ENCODE measurements around the gene NME7.
"Not testable (repeated sequence)": the region's sequence is repeated elsewhere in the genome, so short reads cannot be mapped to it uniquely, and the experiment has no call there.

The NME7 gene

GRCh38 chr1:169149555-169150286 lies 217.9 kb downstream of the NME7 start:
- DNase-seq, result no peak

GRCh38 chr1:169148472-169149252 lies 218.9 kb downstream of the NME7 start:
- DNase-seq, result no peak

- no peak for DNase-seq
These were observed 220.9 kb downstream of the NME7 start for GRCh38 chr1:169146576-169147214.

GRCh38 chr1:169144941-169145626 lies 222.5 kb downstream of the NME7 start:
- DNase-seq, result no peak

GRCh38 chr1:169143984-169144383 lies 223.6 kb downstream of the NME7 start:
- DNase-seq, result no peak

- no peak for DNase-seq
These were observed 224.3 kb downstream of the NME7 start for GRCh38 chr1:169143346-169143745.

GRCh38 chr1:169142129-169142528 lies 225.5 kb downstream of the NME7 start:
- DNase-seq, result no peak

GRCh38 chr1:169141356-169141755 lies 226.2 kb downstream of the NME7 start:
- DNase-seq, result no peak

GRCh38 chr1:169138866-169139670 lies 228.5 kb downstream of the NME7 start:
- DNase-seq, result no peak

- no peak for DNase-seq
These were observed 230.2 kb downstream of the NME7 start for GRCh38 chr1:169137357-169137756.

GRCh38 chr1:169133801-169134502 lies 233.6 kb downstream of the NME7 start:
- DNase-seq, result peak; percentile 43

GRCh38 chr1:169133228-169133576 lies 234.4 kb downstream of the NME7 start:
- no peak for DNase-seq

- no peak for DNase-seq
These were observed 234.9 kb downstream of the NME7 start for GRCh38 chr1:169132512-169133227.

- no peak for DNase-seq
These were observed 236.9 kb downstream of the NME7 start for GRCh38 chr1:169130683-169131082.

- no peak for DNase-seq
These were observed 238.3 kb downstream of the NME7 start for GRCh38 chr1:169129109-169129784.

GRCh38 chr1:169128562-169128961 lies 239.0 kb downstream of the NME7 start:
- DNase-seq, result no peak

GRCh38 chr1:169127305-169127704 lies 240.3 kb downstream of the NME7 start:
- DNase-seq, result no peak

GRCh38 chr1:169126335-169126734 lies 241.3 kb downstream of the NME7 start:
- DNase-seq, result no peak

- DNase-seq, result not testable (repeated sequence)
These were observed 242.0 kb downstream of the NME7 start for GRCh38 chr1:169125597-169125996.

GRCh38 chr1:169124459-169124858 lies 243.1 kb downstream of the NME7 start:
- DNase-seq, result no peak
